Prostate gland (tissue), 2 donors: Measurements from ENCODE around the gene SNX33. TPM values are rescaled to one million over a fixed set of nuclear protein-coding genes. Genes with fewer than 3 reads are reported as not detected.

Experiments
- DNase-seq: peaks from one replicate; pipeline ENCODE4 v3.0.0-alpha.2; 2019; ENCODE audit warnings: low spot score
- H3K27ac ChIP-seq, 2 donors: fragments of 200-600 bp; sonication (generic); 2 replicates each; pipeline ENCODE4 v1.5.1; 2017 to 2019
- H3K27me3 ChIP-seq: fragments of 200-600 bp; sonication (generic); replicated peaks from 2 replicates; pipeline ENCODE4 v1.5.1; 2019; ENCODE audit not compliant: insufficient read depth
- H3K36me3 ChIP-seq, 2 donors: fragments of 200-600 bp; sonication (generic); 1 replicate in 1 of 2; 2 replicates in 1 of 2; pipeline versions ENCODE4 v1.5.1 to v1.8.1; 2017 to 2019
- H3K4me1 ChIP-seq: fragments of 200-600 bp; sonication (generic); replicated peaks from 2 replicates; pipeline ENCODE4 v1.5.1; 2019
- H3K4me3 ChIP-seq, 2 donors: fragments of 200-600 bp; sonication (generic); 2 replicates each; pipeline ENCODE4 v1.5.1; 2017 to 2019
- H3K9me3 ChIP-seq: fragments of 200-600 bp; sonication (generic); 2 replicates; pipeline ENCODE4 v1.5.1; 2017
- POLR2A ChIP-seq: fragments of 450-650 bp; IDR thresholded peaks from one replicate; pipeline ENCODE4 v1.6.1; 2016; ENCODE audit warnings: antibody characterized with exemption, mild to moderate bottlenecking
- POLR2AphosphoS5 ChIP-seq: sonication (generic); formaldehyde crosslinking; IDR thresholded peaks from one replicate; pipeline ENCODE4 v1.6.1; 2017; ENCODE audit warnings: antibody characterized with exemption
- WGBS: methylation state at CpG from one replicate; pipeline ENCODE4 v1.1.5; 2018; 5-methylcytosine and 5-hydroxymethylcytosine counted together
- intact Hi-C: fragments of 100-400 bp; cut with DNase I; formaldehyde crosslinking; loops from one replicate; pipeline ENCODE4 v1.14.2; 2022
- total RNA-seq, 2 donors: library from RNA; depleted of rRNA; stranded (reverse); fragments of >200 nt; gene quantifications; one replicate each; pipeline ENCODE4 v1.1.0, GENCODE V29; 2016
- TF ChIP-seq, protein P1 (sequence below), 4 experiments: fragments of 200-600 bp in 2 of 4; fragments of 450-650 bp in 2 of 4; sonication (generic) in 2 of 4; IDR thresholded peaks; 1 replicate in 3 of 4; 2 replicates in 1 of 4; pipeline ENCODE4 v1.5.1; 2016 to 2019; ENCODE audit warnings: antibody characterized with exemption in 4 of 4, mild to moderate bottlenecking in 2 of 4, moderate library complexity in 2 of 4

SNX33 gene
- total RNA-seq, 2 donors from 2014 or later: 23.6 to 25.6 TPM

DNA sequence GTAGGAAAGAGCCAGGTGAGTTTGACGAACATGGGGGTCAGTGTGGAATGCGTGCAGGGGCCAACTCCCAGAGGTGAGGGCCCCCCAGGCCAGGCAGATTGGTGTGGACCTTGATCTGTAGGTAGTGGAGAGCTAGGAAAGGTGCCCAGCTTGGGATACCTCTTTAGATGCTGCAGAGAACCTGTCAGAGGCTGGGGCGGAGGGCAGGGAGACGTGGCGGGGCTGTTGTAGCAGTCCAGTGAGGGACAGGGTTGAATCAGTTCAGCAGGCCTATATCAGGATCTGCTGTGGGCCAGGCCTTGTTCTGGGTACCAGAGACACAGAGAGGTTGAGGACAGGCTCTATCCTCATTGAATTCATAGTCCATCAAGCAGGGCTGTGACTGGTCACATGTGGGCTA lies 8.6 kb downstream of the SNX33 start:
- no peak for DNase-seq
- Histone ChIP-seq H3K36me3 (no peaks in the 10 kb centered on the region), H3K27me3 (no peaks in the 10 kb centered on the region), H3K4me1 (peaks cover 22% of the 10 kb centered on the region), H3K9me3 (no peaks in the 10 kb centered on the region), H3K4me3 (no peak overlapping the region), H3K27ac (no peak overlapping the region)
- no peak for TF ChIP-seq POLR2A
- TF ChIP-seq, protein P1, sequence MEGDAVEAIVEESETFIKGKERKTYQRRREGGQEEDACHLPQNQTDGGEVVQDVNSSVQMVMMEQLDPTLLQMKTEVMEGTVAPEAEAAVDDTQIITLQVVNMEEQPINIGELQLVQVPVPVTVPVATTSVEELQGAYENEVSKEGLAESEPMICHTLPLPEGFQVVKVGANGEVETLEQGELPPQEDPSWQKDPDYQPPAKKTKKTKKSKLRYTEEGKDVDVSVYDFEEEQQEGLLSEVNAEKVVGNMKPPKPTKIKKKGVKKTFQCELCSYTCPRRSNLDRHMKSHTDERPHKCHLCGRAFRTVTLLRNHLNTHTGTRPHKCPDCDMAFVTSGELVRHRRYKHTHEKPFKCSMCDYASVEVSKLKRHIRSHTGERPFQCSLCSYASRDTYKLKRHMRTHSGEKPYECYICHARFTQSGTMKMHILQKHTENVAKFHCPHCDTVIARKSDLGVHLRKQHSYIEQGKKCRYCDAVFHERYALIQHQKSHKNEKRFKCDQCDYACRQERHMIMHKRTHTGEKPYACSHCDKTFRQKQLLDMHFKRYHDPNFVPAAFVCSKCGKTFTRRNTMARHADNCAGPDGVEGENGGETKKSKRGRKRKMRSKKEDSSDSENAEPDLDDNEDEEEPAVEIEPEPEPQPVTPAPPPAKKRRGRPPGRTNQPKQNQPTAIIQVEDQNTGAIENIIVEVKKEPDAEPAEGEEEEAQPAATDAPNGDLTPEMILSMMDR (IDR thresholded peaks at IDR 0.05): no peak
- no peak for TF ChIP-seq POLR2AphosphoS5
- WGBS: 92% methylated on average over 5 of the region's 5 CpGs
- intact Hi-C loops: no loop called here

- TF ChIP-seq POLR2A: no peak
- TF ChIP-seq, protein P1 (IDR thresholded peaks at IDR 0.05): no peak
- no peak for TF ChIP-seq POLR2AphosphoS5
- 93% methylated on average over 22 of the region's 22 CpGs for WGBS
- no peak overlapping the region for H3K4me3 ChIP-seq
- intact Hi-C loops: no loop called here
- H3K9me3 ChIP-seq: no peaks in the 10 kb centered on the region
- no peak overlapping the region for H3K27ac ChIP-seq
- H3K4me1 ChIP-seq: peaks cover 18% of the 10 kb centered on the region
- DNase-seq: no peak
- H3K36me3 ChIP-seq: no peaks in the 10 kb centered on the region
- no peaks in the 10 kb centered on the region for H3K27me3 ChIP-seq
Measured at GRCh38 chr15:75656813-75657212, 9.1 kb downstream of the SNX33 start.

DNA sequence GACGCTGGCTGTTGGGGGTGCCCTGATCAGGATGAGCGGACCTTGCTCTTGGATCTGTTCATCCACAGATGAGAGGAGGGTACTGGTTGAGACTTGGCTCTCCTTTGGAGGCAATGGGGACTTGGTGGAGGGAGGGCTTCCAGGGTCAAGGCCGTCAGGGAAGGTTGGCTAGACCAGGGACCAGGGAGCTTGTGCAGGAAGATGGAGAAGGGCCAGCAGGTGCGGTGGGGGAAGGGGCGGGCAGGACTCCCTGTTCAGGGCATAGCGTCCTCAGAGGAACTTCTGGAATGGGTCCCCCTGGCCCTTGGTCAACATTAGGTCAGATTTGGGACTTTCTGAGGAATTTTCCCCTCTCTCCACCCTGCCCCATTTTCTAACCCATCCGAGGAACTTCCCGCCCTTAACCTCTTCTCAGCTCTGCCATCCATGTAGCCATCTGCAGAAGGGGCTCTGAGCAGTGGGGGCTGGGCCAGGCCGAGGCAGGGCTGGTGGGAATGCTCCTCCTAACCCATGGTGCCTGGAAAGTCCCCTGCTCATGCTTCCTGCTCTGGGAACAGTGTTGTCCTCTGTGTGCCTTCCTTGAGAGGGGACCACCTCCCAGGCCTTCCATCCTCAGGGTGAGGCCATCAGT lies 11.5 kb downstream of the SNX33 start:
- 67% methylated on average over 9 of the region's 9 CpGs for WGBS
- Histone ChIP-seq H3K4me1 (peaks cover 11% of the 10 kb centered on the region), H3K36me3 (no peaks in the 10 kb centered on the region), H3K27ac (peak overlapping the region in 1 of 2 donors; percentile 17), H3K27me3 (no peaks in the 10 kb centered on the region), H3K9me3 (no peaks in the 10 kb centered on the region), H3K4me3 (no peak overlapping the region)
- TF ChIP-seq POLR2A (no peak), POLR2AphosphoS5 (no peak)
- TF ChIP-seq, protein P1 (IDR thresholded peaks at IDR 0.05): no peak
- intact Hi-C loops: no loop called here
- no peak for DNase-seq

DNA sequence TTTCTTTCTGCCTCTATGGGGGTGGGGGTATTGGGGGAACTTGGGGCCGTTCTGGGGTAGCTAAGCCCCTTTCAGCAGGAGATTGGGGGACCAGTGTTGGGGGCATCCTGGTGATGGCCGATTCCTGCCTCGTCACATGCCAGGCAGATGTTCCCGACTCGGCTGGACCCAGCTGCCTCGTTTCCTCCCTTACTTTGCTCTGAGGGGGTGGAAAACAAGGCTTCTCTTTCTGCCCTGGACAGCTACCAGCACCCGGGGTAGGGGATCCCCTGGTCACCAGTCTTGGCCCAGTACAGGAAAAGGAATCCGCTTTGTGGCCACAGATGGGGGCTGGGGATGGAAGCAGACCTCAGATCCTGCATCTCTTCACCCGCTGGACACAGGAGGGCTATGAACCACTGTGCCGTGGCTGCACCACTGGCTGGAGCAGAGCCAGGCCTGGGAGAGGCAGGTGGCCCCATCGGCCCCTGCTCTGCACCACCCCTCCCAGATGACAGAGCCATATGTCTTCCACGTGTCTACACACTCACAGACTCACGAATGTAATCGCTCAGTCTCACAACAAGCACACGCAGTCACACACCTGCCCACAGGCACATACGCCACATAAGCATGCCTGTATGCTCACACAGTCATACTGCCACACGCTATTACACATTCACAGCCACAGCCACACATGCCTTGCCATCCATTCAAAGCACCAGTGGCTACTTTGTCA lies 12.4 kb downstream of the SNX33 start:
- TF ChIP-seq POLR2AphosphoS5 (no peak), POLR2A (no peak)
- TF ChIP-seq, protein P1 (IDR thresholded peaks at IDR 0.05): no peak
- no peak for DNase-seq
- peak overlapping the region; percentile 74 to 79 for H3K27ac ChIP-seq
- no peaks in the 10 kb centered on the region for H3K36me3 ChIP-seq
- 69% methylated on average over 17 of the region's 17 CpGs for WGBS
- H3K27me3 ChIP-seq: no peaks in the 10 kb centered on the region
- intact Hi-C loops: no loop called here
- H3K4me1 ChIP-seq: peaks cover 11% of the 10 kb centered on the region
- no peak overlapping the region for H3K4me3 ChIP-seq
- H3K9me3 ChIP-seq: no peaks in the 10 kb centered on the region
